Stomach (tissue), 9 donors: Measurements from ENCODE around the gene MKX. TPM values are rescaled to one million over a fixed set of nuclear protein-coding genes. Genes with fewer than 3 reads are reported as not detected.

Experiments
- DNase-seq, 2 donors: peaks; one replicate each; pipeline versions ENCODE4 v3.0.0 to v3.0.0-alpha.2; 2013 to 2019
- H3K27ac ChIP-seq, 5 donors: fragments of 200-600 bp in 4 of 5; sonication (generic) in 4 of 5; one replicate each; pipeline ENCODE4 v1.5.1; 2013 to 2019; ENCODE audit warnings: mild to moderate bottlenecking in 1 of 5, moderate library complexity in 1 of 5
- H3K27me3 ChIP-seq, 3 donors: fragments of 200-600 bp; sonication (generic); one replicate each; pipeline ENCODE4 v1.5.1; 2017 to 2019; ENCODE audit warnings: mixed run types in 1 of 3
- H3K36me3 ChIP-seq, 4 donors: fragments of 200-600 bp; sonication (generic); 1 replicate in 3 of 4; 2 replicates in 1 of 4; pipeline ENCODE4 v1.5.1; 2016 to 2019
- H3K4me1 ChIP-seq, 4 donors: fragments of 200-600 bp; sonication (generic); one replicate each; pipeline ENCODE4 v1.5.1; 2016 to 2019
- H3K4me3 ChIP-seq, 4 donors: fragments of 200-600 bp; sonication (generic) in 3 of 4; one replicate each; pipeline ENCODE4 v1.5.1; 2016 to 2019; ENCODE audit warnings: mild to moderate bottlenecking in 1 of 4
- H3K9me3 ChIP-seq, 4 donors: fragments of 200-600 bp; sonication (generic); one replicate each; pipeline ENCODE4 v1.5.1; 2016 to 2019
- EP300 ChIP-seq: sonication (generic); formaldehyde crosslinking; IDR thresholded peaks from one replicate; pipeline ENCODE4 v1.6.1; 2017; ENCODE audit warnings: antibody characterized with exemption
- POLR2A ChIP-seq, 4 donors: fragments of 450-650 bp; IDR thresholded peaks; one replicate each; pipeline ENCODE4 v1.6.1; 2016; ENCODE audit warnings: antibody characterized with exemption in 4 of 4, control low read depth in 2 of 4, mild to moderate bottlenecking in 1 of 4, moderate library complexity in 1 of 4
- POLR2AphosphoS5 ChIP-seq, 3 donors: sonication (generic); formaldehyde crosslinking; IDR thresholded peaks; one replicate each; pipeline ENCODE4 v1.6.1; 2016; ENCODE audit warnings: antibody characterized with exemption in 3 of 3
- WGBS, 5 donors: extraction: QIAGEN DNeasy Blood & Tissue Kit in 3 of 5; methylation state at CpG; one replicate each; pipeline versions ENCODE4 v1.1.5 to v1.1.7; 2013 to 2018; 5-methylcytosine and 5-hydroxymethylcytosine counted together
- intact Hi-C: fragments of 100-400 bp; cut with DNase I; formaldehyde crosslinking; loops from one replicate; pipeline ENCODE4 v1.15.1; 2023; ENCODE audit warnings: low total_unique reads
- polyA plus RNA-seq, 3 donors: library from polyadenylated mRNA; stranded (reverse); fragments of 200-250 nt; gene quantifications; one replicate each; pipeline ENCODE4 v1.2.3, GENCODE V29; 2013
- total RNA-seq, 5 donors: library from RNA; depleted of rRNA; stranded (reverse); fragments of >200 nt; gene quantifications; one replicate each; pipeline versions ENCODE4 v1.1.0 to v1.2.3, GENCODE V29; 2014 to 2016
- TF ChIP-seq, protein P1 (sequence below), 7 experiments: fragments of 450-650 bp in 4 of 7; fragments of 200-600 bp in 3 of 7; sonication (generic) in 3 of 7; IDR thresholded peaks; one replicate each; pipeline ENCODE4 v1.5.1; 2016 to 2019; ENCODE audit warnings: antibody characterized with exemption in 7 of 7, control low read depth in 2 of 7, mild to moderate bottlenecking in 1 of 7
- donor health status: healthy with polysubstance abuse.
- donor health status: Bipolar disorder and iron deficiency.
- donor health status: healthy.

The MKX gene
- total and polyA plus RNA-seq, 8 donors, result 0.06 to 24.1 (median 2.4) TPM; not detected in 2

DNA sequence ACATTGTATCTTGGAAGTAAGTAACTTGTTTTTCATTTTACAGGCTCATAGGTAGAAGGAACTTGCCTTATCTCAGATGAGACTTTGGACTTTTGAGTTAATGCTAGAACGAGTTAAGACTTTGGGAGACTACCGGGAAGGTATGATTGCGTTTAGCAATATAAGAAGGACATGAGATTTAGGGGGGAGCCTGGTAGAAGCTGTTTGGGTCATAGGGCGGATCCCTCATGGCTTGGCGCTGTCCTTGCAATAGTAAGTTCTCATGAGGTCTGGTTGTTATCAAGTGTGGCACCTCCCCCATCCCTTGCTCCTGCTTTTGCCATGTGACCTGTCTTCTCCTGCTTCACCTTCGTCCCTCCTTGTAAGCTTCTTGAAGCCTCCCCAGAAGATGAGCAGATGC is 110.3 kb downstream of the MKX start:
- H3K36me3 ChIP-seq, result no peaks in the 10 kb centered on the region
- H3K4me1 ChIP-seq, result no peaks in the 10 kb centered on the region
- no peaks in the 10 kb centered on the region for H3K27me3 ChIP-seq
- intact Hi-C loops, result no loop called here
- 58 to 80% (median 69%) methylated on average over 6 of the region's 6 CpGs for WGBS, 5 donors
- no peak overlapping the region for H3K4me3 ChIP-seq
- DNase-seq, result no peak
- H3K9me3 ChIP-seq, result no peaks in the 10 kb centered on the region
- no peak overlapping the region for H3K27ac ChIP-seq
- TF ChIP-seq, protein P1, sequence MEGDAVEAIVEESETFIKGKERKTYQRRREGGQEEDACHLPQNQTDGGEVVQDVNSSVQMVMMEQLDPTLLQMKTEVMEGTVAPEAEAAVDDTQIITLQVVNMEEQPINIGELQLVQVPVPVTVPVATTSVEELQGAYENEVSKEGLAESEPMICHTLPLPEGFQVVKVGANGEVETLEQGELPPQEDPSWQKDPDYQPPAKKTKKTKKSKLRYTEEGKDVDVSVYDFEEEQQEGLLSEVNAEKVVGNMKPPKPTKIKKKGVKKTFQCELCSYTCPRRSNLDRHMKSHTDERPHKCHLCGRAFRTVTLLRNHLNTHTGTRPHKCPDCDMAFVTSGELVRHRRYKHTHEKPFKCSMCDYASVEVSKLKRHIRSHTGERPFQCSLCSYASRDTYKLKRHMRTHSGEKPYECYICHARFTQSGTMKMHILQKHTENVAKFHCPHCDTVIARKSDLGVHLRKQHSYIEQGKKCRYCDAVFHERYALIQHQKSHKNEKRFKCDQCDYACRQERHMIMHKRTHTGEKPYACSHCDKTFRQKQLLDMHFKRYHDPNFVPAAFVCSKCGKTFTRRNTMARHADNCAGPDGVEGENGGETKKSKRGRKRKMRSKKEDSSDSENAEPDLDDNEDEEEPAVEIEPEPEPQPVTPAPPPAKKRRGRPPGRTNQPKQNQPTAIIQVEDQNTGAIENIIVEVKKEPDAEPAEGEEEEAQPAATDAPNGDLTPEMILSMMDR (IDR thresholded peaks at IDR 0.05), result no peak
- TF ChIP-seq EP300 (no peak), POLR2AphosphoS5 (IDR thresholded peaks at IDR 0.05) (no peak), POLR2A (IDR thresholded peaks at IDR 0.05) (no peak)

DNA sequence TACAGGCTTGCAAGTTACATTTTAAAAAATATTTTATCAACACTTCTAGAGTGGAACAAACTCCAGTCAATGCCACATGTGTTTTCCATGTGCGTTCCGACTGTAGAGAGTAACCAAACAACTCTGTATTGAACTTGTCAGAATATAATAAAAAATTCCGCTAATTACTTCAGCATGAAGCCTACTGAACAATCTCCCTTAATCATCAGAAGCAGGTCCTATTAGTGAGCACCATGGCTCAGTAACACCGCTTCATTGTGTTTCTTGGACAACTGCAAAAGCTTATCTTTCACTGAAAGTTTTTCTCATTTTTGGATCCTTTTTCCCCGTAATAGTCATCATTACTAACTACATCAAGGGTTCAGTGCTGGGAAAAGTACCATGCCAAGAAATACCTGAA is 117.0 kb downstream of the MKX start:
- intact Hi-C loops, result no loop called here
- Histone ChIP-seq H3K36me3 (no peaks in the 10 kb centered on the region), H3K27ac (no peak overlapping the region), H3K4me1 (no peaks in the 10 kb centered on the region), H3K9me3 (no peaks in the 10 kb centered on the region), H3K4me3 (no peak overlapping the region), H3K27me3 (peaks cover 0 to 14% (median 0%) of the 10 kb centered on the region in 3 donors)
- 91 to 97% (median 93%) methylated on average over 5 of the region's 5 CpGs for WGBS, 5 donors
- TF ChIP-seq EP300 (no peak), POLR2AphosphoS5 (IDR thresholded peaks at IDR 0.05) (no peak), POLR2A (IDR thresholded peaks at IDR 0.05) (no peak)
- TF ChIP-seq, protein P1 (IDR thresholded peaks at IDR 0.05), result no peak
- DNase-seq, result no peak

DNA sequence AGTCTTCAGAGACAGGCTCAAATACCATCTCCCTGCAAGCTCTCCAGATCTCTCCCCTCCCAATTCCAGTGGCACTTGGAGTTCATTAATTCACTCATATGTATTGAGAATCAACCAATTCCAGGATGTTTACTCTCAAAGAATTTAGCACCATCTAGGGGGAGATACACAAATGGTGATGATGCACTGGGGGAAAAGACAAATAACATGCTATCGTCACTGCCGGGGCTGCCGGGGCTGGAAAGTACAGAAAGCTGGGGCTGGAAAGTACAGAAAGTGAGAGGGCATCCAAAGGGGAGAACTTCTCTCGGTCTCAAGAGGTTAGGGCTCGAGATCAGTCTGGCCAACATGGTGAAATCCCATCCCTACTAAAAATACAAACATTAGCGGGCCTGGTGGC is 118.7 kb downstream of the MKX start:
- no peaks in the 10 kb centered on the region for H3K9me3 ChIP-seq
- intact Hi-C loops, result no loop called here
- no peaks in the 10 kb centered on the region for H3K4me1 ChIP-seq
- H3K27ac ChIP-seq, result no peak overlapping the region
- no peak overlapping the region for H3K4me3 ChIP-seq
- no peaks in the 10 kb centered on the region for H3K36me3 ChIP-seq
- no peak for DNase-seq
- H3K27me3 ChIP-seq, result peaks cover 0 to 14% (median 0%) of the 10 kb centered on the region in 3 donors
- WGBS, 5 donors, result 75 to 89% (median 84%) methylated on average over 6 of the region's 6 CpGs
- no peak for TF ChIP-seq POLR2AphosphoS5 (IDR thresholded peaks at IDR 0.05)
- TF ChIP-seq, protein P1 (IDR thresholded peaks at IDR 0.05), result no peak
- no peak for TF ChIP-seq EP300
- no peak for TF ChIP-seq POLR2A (IDR thresholded peaks at IDR 0.05)

DNA sequence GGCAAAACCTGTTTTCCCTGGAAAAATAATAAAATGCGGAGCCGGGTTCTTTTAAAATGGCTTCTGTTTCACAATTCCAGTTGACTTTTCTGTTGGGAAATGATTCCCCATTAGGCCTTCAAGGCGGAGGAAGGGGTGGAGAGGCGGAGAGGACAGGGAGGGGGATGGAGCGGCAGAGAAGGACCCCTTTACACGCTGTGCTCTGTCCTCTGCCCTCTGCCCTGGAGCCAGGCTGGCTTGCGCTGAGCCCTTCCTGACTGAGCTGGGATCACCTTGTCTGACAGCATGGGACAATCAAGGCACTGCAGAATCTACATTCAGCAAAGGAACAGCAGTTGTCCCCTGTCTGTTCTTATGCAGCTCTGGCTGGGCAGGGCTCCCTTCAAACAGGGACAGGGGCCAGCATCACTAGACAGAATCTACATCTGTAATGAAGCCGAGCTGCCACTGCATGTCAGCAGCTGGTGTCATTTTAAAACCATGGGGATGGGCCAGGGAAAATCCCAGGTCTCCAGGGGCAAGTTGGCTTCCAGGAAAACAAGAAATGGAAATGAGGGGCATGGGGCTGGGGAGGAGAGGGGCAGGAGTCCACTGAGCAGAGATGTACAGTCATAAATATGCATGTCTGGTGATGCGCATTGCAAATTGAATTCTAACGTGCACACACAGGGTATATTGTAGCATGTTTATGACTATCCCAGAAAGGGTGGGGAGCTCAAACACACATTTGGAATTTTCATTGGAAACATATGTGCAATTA is 120.0 kb downstream of the MKX start:
- DNase-seq, result no peak
- peaks cover 0 to 14% (median 0%) of the 10 kb centered on the region in 3 donors for H3K27me3 ChIP-seq
- H3K4me3 ChIP-seq, result no peak overlapping the region
- intact Hi-C loops, result no loop called here
- WGBS, 5 donors, result 80 to 90% (median 88%) methylated on average over 10 of the region's 10 CpGs
- no peak overlapping the region for H3K27ac ChIP-seq
- no peaks in the 10 kb centered on the region for H3K36me3 ChIP-seq
- peaks cover 0 to 12% (median under 1%) of the 10 kb centered on the region in 4 donors for H3K4me1 ChIP-seq
- H3K9me3 ChIP-seq, result no peaks in the 10 kb centered on the region
- TF ChIP-seq, protein P1 (IDR thresholded peaks at IDR 0.05), result no peak
